AG08396 (cell line): ENCODE data around the gene VPS18.

ENCODE experiments used
- DNase-seq: peaks from one replicate; pipeline ENCODE4 v3.0.0; 2012; ENCODE audit warnings: low spot score, mixed read lengths

VPS18 gene

DNA sequence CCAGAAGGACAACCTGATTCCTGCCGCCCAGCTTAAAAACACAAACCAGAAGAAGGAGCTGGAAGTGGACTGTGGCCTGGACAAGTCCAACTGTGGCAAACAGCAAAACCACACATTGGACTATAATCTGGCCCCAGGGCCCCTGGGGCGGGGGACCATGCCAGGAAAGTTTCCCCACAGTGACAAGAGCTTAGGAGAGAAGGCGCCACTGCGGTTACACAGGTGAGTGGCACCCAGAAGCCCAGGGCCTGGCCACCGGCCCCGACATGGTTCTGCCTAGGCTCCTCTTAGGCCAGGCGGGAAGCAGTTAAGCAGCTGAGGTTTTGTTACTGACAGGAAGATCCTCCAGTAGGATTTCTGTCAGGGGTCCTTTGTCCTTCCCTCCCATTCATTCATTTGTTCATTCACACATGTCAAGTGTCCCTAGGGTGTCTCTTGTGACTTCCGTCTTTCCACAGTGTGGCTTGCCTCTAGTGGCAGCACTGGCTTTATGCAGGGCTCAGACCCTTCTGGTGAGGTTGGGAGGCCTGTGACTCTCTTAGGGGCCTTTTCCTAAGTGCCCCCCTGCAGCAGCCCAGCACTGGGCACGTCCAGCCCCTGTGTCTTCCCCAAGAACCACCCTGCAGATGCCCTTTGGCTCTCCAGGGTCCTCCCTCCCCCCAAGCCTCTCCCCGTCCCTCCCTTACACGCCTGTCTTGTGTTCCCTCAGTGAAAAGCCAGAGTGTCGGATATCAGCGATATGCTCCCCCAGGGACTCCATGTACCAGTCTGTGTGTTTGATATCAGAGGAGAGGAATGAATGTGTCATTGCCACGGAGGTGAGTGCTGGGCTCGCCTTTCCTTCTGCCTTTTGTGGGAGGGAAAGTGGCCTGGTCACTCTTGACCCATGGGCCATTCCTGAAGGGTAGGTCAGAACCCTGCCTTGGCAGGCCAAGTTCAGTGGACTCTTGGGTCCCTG, 42.7 kb downstream of the VPS18 start:
- no peak for DNase-seq

DNA sequence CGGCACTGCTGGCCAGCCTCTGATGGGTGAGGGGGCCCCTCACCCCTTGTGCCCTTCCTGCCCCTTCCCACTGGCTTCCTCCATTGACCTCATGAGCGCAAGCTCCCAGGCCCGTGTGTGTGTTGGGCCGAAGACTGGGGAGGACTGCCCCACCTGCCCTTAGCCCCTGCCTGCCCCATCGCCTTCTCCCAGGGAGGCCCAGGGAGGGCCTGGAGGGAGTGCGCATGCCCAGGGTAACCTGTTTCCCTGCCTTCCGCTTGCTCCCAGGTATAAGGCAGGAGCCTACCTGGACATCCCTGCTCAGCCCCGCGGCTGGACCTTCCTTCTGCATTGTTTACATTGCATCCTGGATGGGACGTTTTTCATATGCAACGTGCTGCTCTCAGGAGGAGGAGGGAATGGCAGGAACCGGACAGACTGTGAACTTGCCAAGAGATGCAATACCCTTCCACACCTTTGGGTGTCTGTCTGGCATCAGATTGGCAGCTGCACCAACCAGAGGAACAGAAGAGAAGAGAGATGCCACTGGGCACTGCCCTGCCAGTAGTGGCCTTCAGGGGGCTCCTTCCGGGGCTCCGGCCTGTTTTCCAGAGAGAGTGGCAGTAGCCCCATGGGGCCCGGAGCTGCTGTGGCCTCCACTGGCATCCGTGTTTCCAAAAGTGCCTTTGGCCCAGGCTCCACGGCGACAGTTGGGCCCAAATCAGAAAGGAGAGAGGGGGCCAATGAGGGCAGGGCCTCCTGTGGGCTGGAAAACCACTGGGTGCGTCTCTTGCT, 43.7 kb downstream of the VPS18 start:
- peak; percentile 61 for DNase-seq

DNA sequence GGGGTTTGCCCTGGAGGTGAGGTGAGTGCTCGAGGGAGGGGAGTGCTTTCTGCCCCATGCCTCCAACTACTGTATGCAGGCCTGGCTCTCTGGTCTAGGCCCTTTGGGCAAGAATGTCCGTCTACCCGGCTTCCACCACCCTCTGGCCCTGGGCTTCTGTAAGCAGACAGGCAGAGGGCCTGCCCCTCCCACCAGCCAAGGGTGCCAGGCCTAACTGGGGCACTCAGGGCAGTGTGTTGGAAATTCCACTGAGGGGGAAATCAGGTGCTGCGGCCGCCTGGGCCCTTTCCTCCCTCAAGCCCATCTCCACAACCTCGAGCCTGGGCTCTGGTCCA, 44.3 kb downstream of the VPS18 start:
- DNase-seq = no peak

DNA sequence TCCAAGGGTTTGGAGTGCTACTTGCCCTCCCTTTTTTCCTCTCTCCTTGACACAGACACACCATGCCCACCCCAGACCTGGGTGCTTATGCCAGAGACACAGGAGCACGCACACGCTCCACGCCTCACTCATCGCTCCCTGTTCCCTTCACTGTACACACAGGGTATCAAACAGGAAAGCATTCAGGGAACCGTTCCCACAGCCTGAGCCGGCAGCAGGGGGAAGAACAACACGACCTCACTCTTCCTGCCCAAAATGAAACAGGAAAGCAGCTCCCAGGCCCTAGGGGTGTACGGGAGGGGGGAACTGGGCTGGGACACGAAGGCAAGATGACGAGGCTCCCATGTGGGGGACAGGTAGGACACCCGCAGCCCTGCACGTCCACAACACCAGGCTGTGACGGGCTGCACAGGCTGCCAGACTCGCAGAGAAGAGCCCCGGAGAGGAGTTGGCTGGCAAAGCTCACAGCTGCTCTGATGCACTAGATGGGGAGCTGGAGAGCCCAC, 46.1 kb downstream of the VPS18 start:
- DNase-seq = no peak

DNA sequence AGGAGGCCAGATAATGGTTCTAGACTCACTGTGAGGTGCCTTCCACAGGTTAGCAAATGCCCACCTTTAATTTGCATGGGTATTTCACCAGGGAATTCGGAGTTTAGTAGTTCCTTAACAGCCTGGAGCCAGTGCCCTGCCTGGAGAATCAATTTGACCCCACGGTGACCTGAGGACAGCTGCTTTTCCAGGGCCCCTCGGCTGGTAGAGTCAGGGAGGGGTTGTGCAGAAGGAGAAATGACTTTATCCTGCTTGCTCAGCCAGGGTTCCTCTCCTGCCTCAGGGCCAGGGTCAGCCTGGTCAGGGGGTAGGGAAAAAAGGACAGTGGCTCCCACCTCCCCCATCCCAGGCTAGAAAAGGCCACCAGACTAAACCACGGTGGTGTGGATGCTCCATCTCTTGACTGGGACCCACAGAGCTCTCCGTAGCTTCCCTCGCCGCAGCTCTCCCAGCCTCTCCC, 46.8 kb downstream of the VPS18 start:
- no peak for DNase-seq

DNA sequence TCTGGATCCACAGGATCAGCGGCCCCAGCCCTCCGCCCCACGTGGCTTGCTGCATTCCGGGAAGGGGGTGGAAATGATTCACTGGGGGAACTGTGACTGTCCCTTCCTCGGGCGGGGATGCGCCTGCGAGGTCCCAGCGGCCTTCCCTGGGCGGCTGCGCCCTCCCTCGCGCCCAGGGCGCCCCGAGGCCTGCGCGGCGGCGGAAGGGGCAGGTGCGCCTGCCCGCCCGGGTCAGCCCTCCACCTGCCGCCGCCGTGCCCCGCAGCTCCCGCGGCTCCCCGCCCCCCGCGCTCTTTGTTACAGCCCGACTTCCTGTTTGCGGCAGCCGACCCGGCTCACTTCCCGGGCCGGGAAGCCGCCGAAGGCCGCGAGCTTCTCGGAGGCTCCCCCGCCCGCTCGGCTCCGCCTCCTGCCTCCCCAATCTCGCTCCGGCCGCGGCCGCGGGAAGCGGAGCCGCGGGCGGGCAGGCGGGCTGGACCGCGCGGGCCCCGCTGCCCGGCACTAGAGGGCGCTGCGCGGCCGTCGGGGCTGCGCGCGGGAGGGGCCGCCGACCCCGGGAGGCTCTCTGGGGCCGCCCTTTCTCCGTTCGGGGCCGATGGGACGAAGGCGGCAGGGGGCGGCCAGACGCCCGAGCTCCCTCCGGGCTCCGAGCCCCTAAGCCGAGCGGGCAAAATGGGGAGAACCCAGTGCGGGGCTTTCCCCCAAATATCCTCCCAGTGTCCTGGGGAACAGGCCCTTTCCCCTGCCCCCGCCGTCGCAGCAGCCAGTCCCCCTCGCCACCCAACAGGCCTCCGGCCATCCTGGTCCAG, 47.5 kb downstream of the VPS18 start:
- peak; percentile 95 for DNase-seq

DNA sequence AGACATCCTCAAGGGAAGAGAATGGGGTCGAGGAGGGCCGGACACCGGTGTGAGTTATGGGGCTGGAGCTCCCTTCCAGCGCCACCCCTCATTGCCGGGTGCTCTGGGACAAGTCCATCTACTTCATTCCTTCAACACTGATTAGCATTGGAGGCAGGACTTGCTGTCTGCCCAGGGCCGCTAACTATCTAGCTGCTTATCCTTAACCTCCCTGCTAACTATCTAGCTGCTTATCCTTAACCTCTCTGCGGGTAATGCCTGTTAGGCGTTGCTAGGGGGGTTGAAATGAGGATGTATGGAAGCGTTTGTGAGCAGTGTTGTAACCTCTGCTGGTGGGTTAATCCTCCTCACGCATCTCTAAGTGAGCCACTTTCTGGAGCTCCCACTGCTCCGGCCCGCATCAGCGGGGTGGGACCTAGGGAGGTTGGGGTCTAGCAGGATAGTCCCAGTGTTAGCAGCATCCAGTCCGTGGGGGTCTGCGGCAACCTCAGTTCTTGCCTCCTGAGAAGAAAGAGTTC, 48.1 kb downstream of the VPS18 start:
- DNase-seq = no peak

DNA sequence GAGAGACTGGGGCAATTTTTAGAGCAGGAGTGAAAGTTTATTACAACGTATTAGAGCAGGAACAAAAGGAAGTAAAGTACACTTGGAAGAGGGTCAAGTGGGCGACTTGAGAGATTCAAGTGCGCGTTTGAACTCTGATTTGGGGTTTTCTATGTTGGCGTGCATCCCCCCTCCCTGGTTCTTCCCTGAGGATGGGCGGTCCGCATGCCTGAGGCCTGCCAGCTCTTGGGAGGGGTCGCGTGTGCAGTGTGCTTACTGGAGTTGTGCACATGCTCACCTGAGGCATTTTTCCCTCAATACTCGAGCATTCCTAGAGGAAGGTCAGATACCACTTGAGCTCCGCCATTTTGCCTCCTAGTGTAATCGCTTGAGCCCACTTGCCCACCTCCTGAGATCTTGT, 48.6 kb downstream of the VPS18 start:
- DNase-seq = no peak

DNA sequence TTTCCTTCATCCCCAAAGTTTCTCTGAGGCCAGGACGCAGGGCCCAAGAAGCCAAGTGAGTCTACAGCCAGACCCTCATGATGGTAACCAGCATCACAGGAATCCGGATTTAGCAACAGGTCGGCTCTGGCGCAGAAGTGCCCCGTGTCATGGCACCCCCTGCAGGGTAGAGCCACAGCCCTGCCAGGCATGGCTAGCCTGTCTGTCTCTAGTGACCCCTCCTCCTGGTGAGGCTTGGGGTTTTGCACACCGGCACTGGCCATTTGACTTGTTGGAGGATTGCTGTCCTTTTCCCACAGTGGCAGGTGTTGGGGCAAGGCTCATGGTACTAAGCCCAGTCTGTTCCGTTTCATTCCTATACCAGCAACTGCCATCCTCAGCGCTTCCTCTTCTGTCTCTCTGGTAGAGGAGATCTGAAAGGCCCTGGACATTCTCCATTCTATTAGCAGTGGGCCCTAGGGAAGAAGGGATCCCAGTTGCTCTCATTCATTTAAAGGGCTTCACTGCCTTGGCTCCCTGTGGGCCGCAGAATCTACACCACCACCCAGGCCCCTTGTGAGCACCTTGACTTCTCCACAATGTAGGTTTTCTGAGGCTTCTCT, 49.6 kb downstream of the VPS18 start:
- DNase-seq = no peak

DNA sequence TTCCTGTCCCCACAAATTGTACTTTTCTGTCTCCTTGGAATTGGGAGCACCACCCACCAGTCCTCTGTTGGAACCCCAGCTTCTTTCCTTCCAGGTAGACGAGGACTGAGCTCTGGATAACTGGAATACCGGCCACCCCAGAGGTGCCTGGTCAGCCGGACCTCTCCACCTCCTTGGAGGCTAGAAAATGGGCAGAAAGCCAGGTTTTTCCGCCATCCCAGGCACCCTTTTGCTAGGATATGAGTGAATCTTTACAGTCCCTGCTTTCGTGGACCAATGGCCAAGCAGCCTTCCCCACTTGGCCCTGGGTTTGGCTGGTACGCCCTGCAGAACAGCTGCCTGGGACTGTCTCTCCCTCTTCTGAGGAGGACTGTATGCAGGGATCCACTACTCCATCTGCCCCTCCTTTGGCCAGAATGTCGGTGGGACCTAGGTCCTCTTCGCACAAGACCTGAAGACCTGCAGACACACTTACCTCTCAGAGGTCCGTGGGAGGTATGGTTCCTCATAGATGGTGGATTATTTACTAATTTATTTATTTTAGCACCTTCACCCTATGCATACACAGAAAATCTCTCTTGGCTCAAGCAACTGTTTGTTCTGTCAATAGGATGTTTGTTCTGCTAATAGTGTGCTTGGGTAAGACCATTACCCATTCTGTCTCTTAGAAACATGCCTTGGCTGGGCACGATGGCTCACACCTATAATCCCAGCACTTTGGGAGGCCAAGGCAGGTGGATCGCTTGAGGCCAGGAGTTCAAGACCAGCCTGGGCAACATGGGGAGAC, 50.5 kb downstream of the VPS18 start:
- DNase-seq = no peak

DNA sequence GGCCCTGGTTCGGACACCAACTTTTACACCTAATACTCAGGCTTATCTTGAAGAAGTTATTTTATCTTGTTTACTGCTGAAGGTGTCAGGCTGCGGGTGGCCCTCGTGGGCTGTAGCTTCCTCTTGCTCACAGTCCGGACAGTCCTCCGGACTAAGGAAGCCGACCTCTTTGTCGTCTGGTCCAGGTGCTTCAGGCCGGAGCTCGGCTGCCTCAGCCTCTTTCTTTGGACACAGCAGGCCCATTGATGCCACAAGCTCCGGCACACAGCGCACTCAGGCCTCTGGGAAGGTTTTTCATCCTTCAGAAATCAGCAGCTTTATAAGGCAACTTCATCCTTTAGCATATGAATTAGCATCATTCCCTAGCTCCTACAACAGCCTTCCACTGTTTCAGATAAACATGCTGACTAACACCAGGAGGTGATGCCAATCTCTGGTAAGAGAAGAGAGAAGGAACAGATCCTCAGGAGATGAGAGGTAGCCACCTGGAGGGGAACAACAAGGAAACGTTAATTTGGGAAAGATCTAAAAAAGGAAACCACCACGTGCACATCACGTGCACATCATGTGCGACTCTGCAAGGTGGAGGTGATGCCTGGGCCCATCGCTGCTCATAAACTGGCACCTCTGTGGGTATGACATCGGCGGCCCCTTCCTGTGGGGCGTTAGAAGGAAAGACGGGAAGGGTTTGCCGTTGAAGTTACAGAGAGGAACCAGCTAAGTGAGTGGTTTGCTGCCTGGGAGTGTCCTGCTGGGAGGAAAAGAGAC, 54.6 kb downstream of the VPS18 start:
- DNase-seq = no peak

DNA sequence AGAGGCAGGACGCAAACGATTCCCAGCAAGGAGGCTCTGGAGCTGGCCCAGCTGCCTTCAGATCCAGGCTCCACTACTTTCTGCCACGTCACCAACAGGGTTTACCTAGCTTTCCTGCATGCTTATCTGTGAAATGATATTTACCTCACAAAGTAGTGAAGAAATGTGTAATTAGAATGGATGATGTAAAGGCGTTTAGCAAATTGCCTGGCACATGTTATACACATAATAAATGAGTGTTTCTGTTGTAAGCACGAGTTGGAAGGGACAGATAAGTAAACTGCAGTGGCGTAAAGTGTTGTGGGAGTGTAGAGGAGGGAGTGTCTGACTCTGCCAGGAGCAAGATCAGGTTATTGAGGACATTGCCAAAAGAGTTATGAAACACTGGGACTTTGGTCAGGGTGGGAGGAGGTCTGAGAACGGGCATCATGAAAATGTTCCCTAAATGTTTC, 55.5 kb downstream of the VPS18 start:
- no peak for DNase-seq

DNA sequence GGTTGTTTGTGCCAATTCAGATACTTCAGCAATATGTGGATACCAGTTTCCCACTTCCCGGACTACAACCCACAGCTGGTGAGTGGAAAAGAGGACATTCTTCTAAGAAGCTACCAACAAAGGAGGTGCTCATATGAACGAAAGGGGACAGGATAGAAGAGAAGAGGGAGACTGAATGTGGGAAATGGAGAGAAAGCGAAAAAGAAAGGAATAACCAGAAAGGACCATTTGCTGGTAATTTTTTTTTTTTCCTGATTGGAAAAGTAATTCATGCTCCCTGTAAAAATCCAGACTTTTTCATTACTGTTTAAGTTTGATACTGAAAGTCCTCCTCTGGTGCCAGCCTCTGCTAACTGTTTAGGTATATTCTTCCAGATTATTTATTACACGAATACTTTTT, 57.5 kb downstream of the VPS18 start:
- DNase-seq = no peak

DNA sequence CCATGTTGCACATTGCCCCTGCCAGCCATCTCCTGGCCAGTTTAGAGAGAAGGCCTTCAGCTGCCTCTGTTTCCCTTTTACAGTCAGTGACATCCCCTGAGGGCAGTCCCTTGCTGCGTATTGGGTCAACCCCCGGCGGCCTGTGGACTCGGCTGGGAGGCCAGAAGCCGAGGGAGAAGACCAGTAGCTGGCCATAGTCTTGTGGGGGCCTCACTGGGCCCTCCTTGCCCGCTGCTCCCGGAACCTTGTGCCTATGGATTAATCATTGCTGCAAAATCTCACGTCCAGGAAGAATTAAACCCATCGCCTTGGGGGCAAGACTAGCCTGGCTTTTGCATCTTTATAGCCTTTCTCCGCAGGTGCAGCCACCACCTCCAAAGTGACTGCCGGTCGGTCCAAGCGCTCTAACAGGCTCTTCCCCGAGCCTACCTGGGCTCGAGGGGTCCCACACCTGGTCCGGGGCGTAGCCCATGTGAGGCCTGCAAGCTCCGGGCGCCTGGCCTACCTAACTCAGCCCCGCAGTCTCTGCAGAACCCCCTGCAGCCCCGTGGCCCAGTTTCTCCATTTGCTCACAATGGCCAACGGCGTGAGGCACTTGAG, 58.2 kb downstream of the VPS18 start:
- no peak for DNase-seq

DNA sequence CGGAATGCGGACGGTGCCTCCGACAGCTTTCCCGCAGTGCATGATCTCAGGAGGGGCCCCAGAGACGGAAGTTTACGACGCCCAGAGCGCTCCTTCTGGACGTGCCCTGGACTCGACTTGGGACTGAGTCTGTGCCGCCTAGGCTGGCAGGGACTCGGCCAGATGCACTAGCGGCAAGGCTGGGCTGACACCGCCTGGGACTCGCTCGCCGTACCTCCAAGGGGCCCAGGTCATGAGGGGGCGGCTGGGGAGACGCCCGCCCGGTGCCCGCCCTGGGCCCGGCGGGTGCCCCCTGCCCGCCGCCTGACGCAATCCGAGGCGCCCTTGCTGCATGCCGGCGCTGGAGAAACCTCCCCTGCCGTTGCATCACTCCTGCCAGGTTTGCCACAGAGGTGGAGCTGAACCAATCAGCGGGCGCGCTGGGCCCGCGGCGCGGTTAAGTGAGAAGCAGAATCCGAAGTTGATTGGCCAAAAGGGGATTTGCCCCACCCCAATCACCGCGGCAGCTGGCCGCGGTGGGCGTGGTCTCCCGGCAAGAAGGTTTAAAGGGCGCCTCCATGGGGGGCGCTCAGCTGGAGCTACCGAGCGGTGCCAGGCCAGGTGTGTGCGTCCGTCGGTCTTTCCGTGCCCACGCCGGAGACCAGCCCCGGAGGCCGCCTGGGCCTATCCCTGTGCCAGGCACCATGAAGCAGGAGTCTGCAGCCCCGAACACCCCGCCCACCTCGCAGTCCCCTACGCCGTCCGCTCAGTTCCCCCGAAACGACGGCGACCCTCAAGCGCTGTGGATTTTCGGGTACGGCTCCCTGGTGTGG, 58.9 kb downstream of the VPS18 start, which contains the start of gene CHAC1:
Gene CHAC1 (plus strand): TSS at position 571 of the 812 bp plus-strand sequence. CDS start 113 bp downstream, at position 684.
- peak; percentile 100 for DNase-seq
